Heart left ventricle (tissue), 16 donors: Measurements from ENCODE around the gene ALDH9A1. TPM values are rescaled to one million over a fixed set of nuclear protein-coding genes. Genes with fewer than 3 reads are reported as not detected.

Source experiments
- ATAC-seq, 4 donors: fragments of 200-7000 bp; cut with Tn5 transposase; one replicate each; pipeline ENCODE4 v1.9.1; 2020 to 2022; ENCODE audit warnings: moderate library complexity in 4 of 4, mild to moderate bottlenecking in 3 of 4, moderate number of reproducible peaks in 1 of 4
- DNase-seq, 5 donors: peaks; one replicate each; pipeline ENCODE4 v3.0.0-alpha.2; 2020
- H3K27ac ChIP-seq, 12 donors: fragments of 200-600 bp; sonication (generic) in 4 of 12; one replicate each; pipeline versions ENCODE4 v1.5.0 to v1.8.0; 2016 to 2022; ENCODE audit warnings: mild to moderate bottlenecking in 2 of 12
- H3K27me3 ChIP-seq, 9 donors: fragments of 200-600 bp; sonication (generic) in 2 of 9; one replicate each; pipeline versions ENCODE4 v1.5.1 to v1.8.0; 2016 to 2022; ENCODE audit warnings: mild to moderate bottlenecking in 3 of 9
- H3K36me3 ChIP-seq, 9 donors: fragments of 200-600 bp; sonication (generic) in 2 of 9; one replicate each; pipeline versions ENCODE4 v1.5.0 to v1.8.0; 2018 to 2022; ENCODE audit warnings: mild to moderate bottlenecking in 2 of 9
- H3K4me1 ChIP-seq, 12 donors: fragments of 200-600 bp; sonication (generic) in 4 of 12; one replicate each; pipeline versions ENCODE4 v1.5.0 to v1.8.0; 2016 to 2022; ENCODE audit warnings: mild to moderate bottlenecking in 3 of 12
- H3K4me3 ChIP-seq, 12 donors: fragments of 200-600 bp; sonication (generic) in 4 of 12; one replicate each; pipeline versions ENCODE4 v1.5.0 to v1.8.0; 2017 to 2022; ENCODE audit warnings: mild to moderate bottlenecking in 9 of 12, moderate library complexity in 4 of 12
- H3K9me3 ChIP-seq, 12 donors: fragments of 200-600 bp; sonication (generic) in 4 of 12; one replicate each; pipeline versions ENCODE4 v1.5.0 to v1.8.0; 2016 to 2022; ENCODE audit warnings: mild to moderate bottlenecking in 1 of 12
- POLR2A ChIP-seq, 2 donors: fragments of 450-650 bp; IDR thresholded peaks; one replicate each; pipeline ENCODE4 v1.6.1; 2017; ENCODE audit warnings: antibody characterized with exemption in 2 of 2, mild to moderate bottlenecking in 2 of 2, moderate library complexity in 2 of 2
- WGBS, 4 donors: extraction: QIAGEN DNeasy Blood & Tissue Kit in 2 of 4; methylation state at CpG; one replicate each; pipeline versions ENCODE4 v1.1.5 to v1.1.7; 2013 to 2018; 5-methylcytosine and 5-hydroxymethylcytosine counted together
- intact Hi-C, 10 donors: fragments of 100-400 bp; cut with DNase I; formaldehyde crosslinking; loops; one replicate each; pipeline versions ENCODE4 v1.11.1 to v1.14.2; 2022
- polyA plus RNA-seq, 2 donors: library from polyadenylated mRNA; stranded (reverse); fragments of 200-250 nt; gene quantifications; one replicate each; pipeline ENCODE4 v1.2.3, GENCODE V29; 2013
- total RNA-seq, 9 donors: library from RNA; depleted of rRNA in 2 of 9; stranded (reverse); fragments of >200 nt in 2 of 9; fragmentation: NEBNext Ultra II Directional in 3 of 9; extraction: Animal tissue kit (Norgen Biotek cat#: 25700) in 3 of 9; gene quantifications; one replicate each; pipeline versions ENCODE4 v1.1.0 to v1.2.4, GENCODE V29; 2016 to 2023
- TF ChIP-seq, protein P1 (sequence below), 12 donors: fragments of 200-600 bp; sonication (generic) in 4 of 12; IDR thresholded peaks; one replicate each; pipeline versions ENCODE4 v1.5.0 to v1.8.0; 2018 to 2022; ENCODE audit warnings: antibody characterized with exemption in 12 of 12, mild to moderate bottlenecking in 5 of 12
- donor health status: ischemic (EF 13 %, LVEDD 7.1; RV severe dilation, severe dysfunction).
- donor health status: healthy with polysubstance abuse.
- donor health status: DM: no; HTN: yes; CAD: no.
- donor health status: DM: no; HTN: no; CAD: no.
- donor health status: ischemic (EF 25% LVEDD 6.9; RV normal size, moderate dysfunction).
- donor health status: ischemic (EF 25% LVEDD 5.7; RV mildly dilated, moderate dysfunction).
- donor health status: healthy.
- donor health status: DM: yes; HTN: yes; CAD: no.
- donor health status: ischemic (EF 35%, LVEDD 5.7; RV mildly dilated, moderate dysfunction).
- donor health status: nonischemic (EF 11% LVEDD 7.7; RV severe dilation, severe dysfunction).
- donor health status: DM: yes; HTN: yes; CAD: no.
- donor health status: PGD.
- donor health status: ischemic (EF 29% LVEDD 5.4; RV normal size, mild dysfunction).
- donor health status: nonischemic (EF 23%, LVEDD 6.1; RV moderate dilation, normal function).

ALDH9A1 gene
- total and polyA plus RNA-seq, 11 donors: 21.6 to 77.0 (median 65.7) TPM

DNA sequence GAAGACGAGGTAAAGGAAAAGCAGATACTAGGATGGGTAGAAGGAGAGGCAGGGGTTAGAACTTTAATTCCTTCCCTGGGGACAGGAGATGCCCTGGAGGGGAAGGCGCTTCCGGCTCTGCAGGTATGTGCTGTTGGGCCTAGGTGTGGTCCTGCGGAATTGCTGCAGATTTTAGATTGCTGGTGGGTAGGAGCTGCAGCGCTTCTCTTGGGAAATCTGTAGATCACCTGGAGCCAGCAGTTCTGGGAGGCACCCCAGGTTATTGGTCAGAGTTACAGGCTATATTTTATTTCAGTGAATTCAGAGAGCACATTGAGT, 66.3 kb downstream of the ALDH9A1 start:
- 4 to 8% (median 5%) methylated on average over 5 of the region's 5 CpGs for WGBS, 4 donors
- no peak for TF ChIP-seq POLR2A (IDR thresholded peaks at IDR 0.05)
- TF ChIP-seq, protein P1, sequence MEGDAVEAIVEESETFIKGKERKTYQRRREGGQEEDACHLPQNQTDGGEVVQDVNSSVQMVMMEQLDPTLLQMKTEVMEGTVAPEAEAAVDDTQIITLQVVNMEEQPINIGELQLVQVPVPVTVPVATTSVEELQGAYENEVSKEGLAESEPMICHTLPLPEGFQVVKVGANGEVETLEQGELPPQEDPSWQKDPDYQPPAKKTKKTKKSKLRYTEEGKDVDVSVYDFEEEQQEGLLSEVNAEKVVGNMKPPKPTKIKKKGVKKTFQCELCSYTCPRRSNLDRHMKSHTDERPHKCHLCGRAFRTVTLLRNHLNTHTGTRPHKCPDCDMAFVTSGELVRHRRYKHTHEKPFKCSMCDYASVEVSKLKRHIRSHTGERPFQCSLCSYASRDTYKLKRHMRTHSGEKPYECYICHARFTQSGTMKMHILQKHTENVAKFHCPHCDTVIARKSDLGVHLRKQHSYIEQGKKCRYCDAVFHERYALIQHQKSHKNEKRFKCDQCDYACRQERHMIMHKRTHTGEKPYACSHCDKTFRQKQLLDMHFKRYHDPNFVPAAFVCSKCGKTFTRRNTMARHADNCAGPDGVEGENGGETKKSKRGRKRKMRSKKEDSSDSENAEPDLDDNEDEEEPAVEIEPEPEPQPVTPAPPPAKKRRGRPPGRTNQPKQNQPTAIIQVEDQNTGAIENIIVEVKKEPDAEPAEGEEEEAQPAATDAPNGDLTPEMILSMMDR (IDR thresholded peaks at IDR 0.05): no peak
- ATAC-seq: no peak
- no peak for DNase-seq
- no peaks in the 10 kb centered on the region for H3K9me3 ChIP-seq
- H3K36me3 ChIP-seq: peaks cover 0 to 21% (median 14%) of the 10 kb centered on the region in 9 donors
- H3K4me1 ChIP-seq: peaks cover 8 to 63% (median 45%) of the 10 kb centered on the region in 12 donors
- peak overlapping the region; percentile 63 to 96 (median 89) for H3K4me3 ChIP-seq
- intact Hi-C loops: loop anchor here in 7 of 10 donors (5.0 to 10.0 kb wide), 5 partner anchors 63 to 263 kb away; partner anchors contain the start of genes ALDH9A1 (in 5 of the 7) and TMCO1 (in 3 of the 7)
- no peaks in the 10 kb centered on the region for H3K27me3 ChIP-seq
- peak overlapping the region; percentile 69 to 99 (median 93) for H3K27ac ChIP-seq

DNA sequence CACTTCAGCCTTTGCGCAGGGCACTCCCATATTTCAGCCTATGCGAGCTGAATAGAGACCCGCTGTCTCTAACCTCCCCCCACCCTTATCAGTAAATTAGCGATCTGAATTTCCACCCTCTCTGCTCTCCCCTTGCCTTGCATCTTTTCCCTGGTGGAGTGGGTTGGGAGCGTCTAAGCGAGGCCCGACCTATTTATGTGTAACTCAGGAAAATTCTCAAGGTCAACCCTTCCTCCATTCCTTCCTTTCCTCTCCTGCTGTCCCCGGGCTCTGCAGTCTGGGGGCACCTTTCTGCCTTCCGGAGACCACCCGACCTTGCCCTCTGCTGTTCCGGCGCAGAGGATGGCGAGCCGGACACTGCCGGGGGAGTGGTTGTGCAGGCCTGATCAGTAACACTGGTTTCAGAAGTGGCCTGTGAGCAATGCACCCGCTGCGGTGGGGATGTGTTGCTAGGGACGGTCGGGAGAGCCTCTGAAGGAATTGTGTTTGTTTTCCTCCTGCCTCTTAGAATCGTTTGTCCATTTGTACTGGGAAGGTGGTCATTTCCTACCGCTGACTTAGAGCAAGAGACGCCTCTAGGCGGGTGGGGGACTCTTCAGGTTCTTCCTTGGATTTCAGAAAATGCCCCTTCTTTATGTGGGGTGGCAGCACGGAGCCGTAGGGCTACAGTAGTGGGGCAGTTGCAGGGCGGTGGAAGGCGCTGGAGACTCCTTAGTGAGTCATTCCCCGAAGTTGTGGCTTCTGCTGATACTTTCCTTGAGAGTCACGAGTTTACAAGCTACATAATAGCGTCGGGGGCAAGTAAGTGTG, 66.8 kb downstream of the ALDH9A1 start:
- H3K4me1 ChIP-seq: peaks cover 4 to 57% (median 40%) of the 10 kb centered on the region in 12 donors
- DNase-seq: peak; percentile 42 to 72 (median 51)
- intact Hi-C loops: loop anchor here in 7 of 10 donors (2.0 to 10.0 kb wide), 7 partner anchors 63 to 263 kb away; partner anchors contain the start of genes ALDH9A1 (in 6 of the 7) and TMCO1 (in 3 of the 7)
- WGBS, 4 donors: 0 to 1% (median 0%) methylated on average over 31 of the region's 31 CpGs
- H3K27ac ChIP-seq: peak overlapping the region; percentile 69 to 99 (median 93)
- TF ChIP-seq, protein P1 (IDR thresholded peaks at IDR 0.05): no peak
- no peak for TF ChIP-seq POLR2A (IDR thresholded peaks at IDR 0.05)
- no peaks in the 10 kb centered on the region for H3K27me3 ChIP-seq
- H3K36me3 ChIP-seq: peaks cover 0 to 16% (median 9%) of the 10 kb centered on the region in 9 donors
- H3K4me3 ChIP-seq: peak overlapping the region; percentile 63 to 96 (median 89)
- peak; percentile 21 to 46 (median 40) for ATAC-seq
- no peaks in the 10 kb centered on the region for H3K9me3 ChIP-seq

DNA sequence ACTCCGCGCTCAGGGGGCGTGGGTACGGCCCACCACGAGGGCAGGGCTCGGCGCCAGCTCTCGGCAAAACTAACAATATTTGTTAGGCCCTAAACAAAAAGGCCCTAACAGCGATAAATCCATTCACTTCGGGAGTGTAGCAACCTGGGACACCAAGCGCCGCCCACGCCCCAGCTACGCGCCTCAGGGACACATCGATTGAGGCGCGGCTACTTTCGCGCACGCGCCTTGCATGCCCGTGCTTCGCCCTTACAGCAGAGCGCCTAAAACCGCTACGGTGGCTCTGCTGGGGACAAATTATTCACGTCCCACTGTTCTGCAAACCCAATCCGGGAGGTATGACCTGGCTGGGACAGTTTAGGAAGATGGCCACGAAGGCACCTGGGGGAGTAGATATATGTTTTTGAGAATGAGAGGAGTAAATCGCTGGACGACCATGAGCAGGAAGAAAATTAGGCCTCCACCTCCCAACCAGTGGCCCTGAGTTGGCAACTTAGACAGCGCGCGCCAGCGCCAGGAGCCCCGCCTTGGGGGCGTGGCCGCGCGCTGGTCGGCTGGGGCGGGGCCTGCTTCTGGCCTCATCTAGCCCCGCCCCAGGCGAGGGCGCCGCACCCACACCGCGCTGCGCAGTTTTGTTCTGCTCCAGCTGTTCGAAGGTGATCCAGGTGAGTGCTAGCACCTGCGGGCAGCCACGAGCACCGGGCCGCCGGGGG, 67.6 kb downstream of the ALDH9A1 start, which contains the start of gene MGST3:
Gene MGST3, plus strand, starts transcription at position 606 of the 713 bp plus-strand sequence. CDS start 18,614 bp downstream, outside the sequence.
- peak; percentile 92 to 94 for TF ChIP-seq POLR2A (IDR thresholded peaks at IDR 0.05)
- TF ChIP-seq, protein P1 (IDR thresholded peaks at IDR 0.05): no peak
- peak within 1 kb of the TSS; percentile 69 to 99 (median 93) for H3K27ac ChIP-seq
- no peaks in the 10 kb centered on the region for H3K27me3 ChIP-seq
- peak; percentile 95 to 97 (median 96) for DNase-seq
- H3K4me3 ChIP-seq: peak within 1 kb of the TSS; percentile 63 to 96 (median 89)
- peaks cover 4 to 49% (median 35%) of the 10 kb centered on the region in 12 donors for H3K4me1 ChIP-seq
- intact Hi-C loops: loop anchor here in 7 of 10 donors (2.0 to 10.0 kb wide), 7 partner anchors 64 to 264 kb away; partner anchors contain the start of genes ALDH9A1 (in 6 of the 7) and TMCO1 (in 3 of the 7)
- peaks cover 0 to 9% (median 5%) of the 10 kb centered on the region in 9 donors for H3K36me3 ChIP-seq
- WGBS, 4 donors: 0% methylated on average over 40 to 56 of the region's 56 CpGs
- no peaks in the 10 kb centered on the region for H3K9me3 ChIP-seq
- ATAC-seq: peak; percentile 95 to 98 (median 97)
